Inflammatory macrophage (primary cell): ENCODE measurements around the gene CARD14.

Experiments
- DNase-seq, 2 donors: peaks; one replicate each; pipeline ENCODE4 v3.0.0-alpha.2; 2020 to 2022

Gene CARD14

GRCh38 chr17:80212962-80213642 lies 43.3 kb downstream of the CARD14 start:
- peak; percentile 91 to 98 for DNase-seq

- no peak for DNase-seq
These were observed 43.8 kb downstream of the CARD14 start for GRCh38 chr17:80213643-80213975.

GRCh38 chr17:80214012-80214877 lies 44.4 kb downstream of the CARD14 start:
- DNase-seq = no peak

- no peak for DNase-seq
These were observed 45.0 kb downstream of the CARD14 start for GRCh38 chr17:80214878-80215210.

- no peak for DNase-seq
These were observed 46.9 kb downstream of the CARD14 start for GRCh38 chr17:80216473-80217456.

- no peak for DNase-seq
These were observed 48.0 kb downstream of the CARD14 start for GRCh38 chr17:80217703-80218362.

GRCh38 chr17:80218391-80218790 lies 48.6 kb downstream of the CARD14 start:
- DNase-seq = no peak

- peak; percentile 98 to 99 for DNase-seq
These were observed 49.4 kb downstream of the CARD14 start for GRCh38 chr17:80219013-80219762.

- no peak for DNase-seq
These were observed 49.9 kb downstream of the CARD14 start for GRCh38 chr17:80219763-80220053.

GRCh38 chr17:80220054-80220735 lies 50.4 kb downstream of the CARD14 start, which contains the start of the genes SGSH and SLC26A11:
Gene SGSH, minus strand, starts transcription at chr17:80220333. Its CDS starts 20 bp downstream, at chr17:80220313.
Gene SLC26A11, plus strand, starts transcription at chr17:80220427. Its CDS starts 1,134 bp downstream, at chr17:80221561.
- peak; percentile 79 to 94 for DNase-seq

- DNase-seq = no peak
These were observed 50.9 kb downstream of the CARD14 start for GRCh38 chr17:80220736-80221215.

- DNase-seq = no peak
These were observed 51.7 kb downstream of the CARD14 start for GRCh38 chr17:80221351-80222105.

GRCh38 chr17:80222376-80223141 lies 52.7 kb downstream of the CARD14 start:
- DNase-seq = no peak

GRCh38 chr17:80223142-80223815 lies 53.4 kb downstream of the CARD14 start:
- no peak for DNase-seq

GRCh38 chr17:80223838-80224497 lies 54.1 kb downstream of the CARD14 start:
- peak in 1 of 2 donors; percentile 47 for DNase-seq

- no peak for DNase-seq
These were observed 54.9 kb downstream of the CARD14 start for GRCh38 chr17:80224683-80225082.

GRCh38 chr17:80225230-80225629 lies 55.4 kb downstream of the CARD14 start:
- DNase-seq = no peak

GRCh38 chr17:80227156-80227555 lies 57.3 kb downstream of the CARD14 start:
- no peak for DNase-seq
